Measurements from ENCODE around the gene PLAAT2.

PLAAT2 gene

DNA sequence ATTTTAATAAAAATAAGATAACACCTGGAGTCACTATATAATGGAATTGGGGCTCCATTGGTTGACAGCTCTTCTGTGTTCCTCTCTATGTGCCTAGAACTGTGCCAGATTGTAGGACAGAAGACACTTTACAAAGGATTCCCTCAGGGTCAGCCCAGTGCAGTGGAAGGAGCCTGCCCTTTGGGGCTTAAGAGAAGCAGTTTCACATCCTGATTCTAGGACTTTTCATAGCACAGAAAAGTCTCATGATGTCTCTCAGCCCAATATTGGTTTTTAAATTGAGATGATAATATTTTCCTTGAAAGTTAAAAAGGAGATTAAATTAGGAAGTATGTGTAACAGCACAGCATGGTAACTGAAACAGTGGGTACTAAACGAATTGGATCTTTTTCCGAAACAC lies 19.5 kb downstream of the PLAAT2 start:
- TF ChIP-seq SIN3A (IDR thresholded peaks at IDR 0.05; ENCODE audit: borderline replicate concordance, insufficient read depth, low read length), result no peak
- TF ChIP-seq, protein P1, sequence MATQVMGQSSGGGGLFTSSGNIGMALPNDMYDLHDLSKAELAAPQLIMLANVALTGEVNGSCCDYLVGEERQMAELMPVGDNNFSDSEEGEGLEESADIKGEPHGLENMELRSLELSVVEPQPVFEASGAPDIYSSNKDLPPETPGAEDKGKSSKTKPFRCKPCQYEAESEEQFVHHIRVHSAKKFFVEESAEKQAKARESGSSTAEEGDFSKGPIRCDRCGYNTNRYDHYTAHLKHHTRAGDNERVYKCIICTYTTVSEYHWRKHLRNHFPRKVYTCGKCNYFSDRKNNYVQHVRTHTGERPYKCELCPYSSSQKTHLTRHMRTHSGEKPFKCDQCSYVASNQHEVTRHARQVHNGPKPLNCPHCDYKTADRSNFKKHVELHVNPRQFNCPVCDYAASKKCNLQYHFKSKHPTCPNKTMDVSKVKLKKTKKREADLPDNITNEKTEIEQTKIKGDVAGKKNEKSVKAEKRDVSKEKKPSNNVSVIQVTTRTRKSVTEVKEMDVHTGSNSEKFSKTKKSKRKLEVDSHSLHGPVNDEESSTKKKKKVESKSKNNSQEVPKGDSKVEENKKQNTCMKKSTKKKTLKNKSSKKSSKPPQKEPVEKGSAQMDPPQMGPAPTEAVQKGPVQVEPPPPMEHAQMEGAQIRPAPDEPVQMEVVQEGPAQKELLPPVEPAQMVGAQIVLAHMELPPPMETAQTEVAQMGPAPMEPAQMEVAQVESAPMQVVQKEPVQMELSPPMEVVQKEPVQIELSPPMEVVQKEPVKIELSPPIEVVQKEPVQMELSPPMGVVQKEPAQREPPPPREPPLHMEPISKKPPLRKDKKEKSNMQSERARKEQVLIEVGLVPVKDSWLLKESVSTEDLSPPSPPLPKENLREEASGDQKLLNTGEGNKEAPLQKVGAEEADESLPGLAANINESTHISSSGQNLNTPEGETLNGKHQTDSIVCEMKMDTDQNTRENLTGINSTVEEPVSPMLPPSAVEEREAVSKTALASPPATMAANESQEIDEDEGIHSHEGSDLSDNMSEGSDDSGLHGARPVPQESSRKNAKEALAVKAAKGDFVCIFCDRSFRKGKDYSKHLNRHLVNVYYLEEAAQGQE (IDR thresholded peaks at IDR 0.05; ENCODE audit: insufficient read depth in 1 of 2, low read depth in 2 of 2, low read length in 2 of 2), result no peak
- no peak for TF ChIP-seq POLR2AphosphoS5 (IDR thresholded peaks at IDR 0.05; ENCODE audit: low read depth, low read length)
- TF ChIP-seq FOXP2 (optimal IDR thresholded peaks at IDR 0.05; ENCODE audit: borderline replicate concordance, extremely low read depth, extremely low read length, insufficient read depth), result no peak
- no peak for TF ChIP-seq TAF1 (IDR thresholded peaks at IDR 0.05; ENCODE audit: borderline replicate concordance, insufficient read depth, low read length)

DNA sequence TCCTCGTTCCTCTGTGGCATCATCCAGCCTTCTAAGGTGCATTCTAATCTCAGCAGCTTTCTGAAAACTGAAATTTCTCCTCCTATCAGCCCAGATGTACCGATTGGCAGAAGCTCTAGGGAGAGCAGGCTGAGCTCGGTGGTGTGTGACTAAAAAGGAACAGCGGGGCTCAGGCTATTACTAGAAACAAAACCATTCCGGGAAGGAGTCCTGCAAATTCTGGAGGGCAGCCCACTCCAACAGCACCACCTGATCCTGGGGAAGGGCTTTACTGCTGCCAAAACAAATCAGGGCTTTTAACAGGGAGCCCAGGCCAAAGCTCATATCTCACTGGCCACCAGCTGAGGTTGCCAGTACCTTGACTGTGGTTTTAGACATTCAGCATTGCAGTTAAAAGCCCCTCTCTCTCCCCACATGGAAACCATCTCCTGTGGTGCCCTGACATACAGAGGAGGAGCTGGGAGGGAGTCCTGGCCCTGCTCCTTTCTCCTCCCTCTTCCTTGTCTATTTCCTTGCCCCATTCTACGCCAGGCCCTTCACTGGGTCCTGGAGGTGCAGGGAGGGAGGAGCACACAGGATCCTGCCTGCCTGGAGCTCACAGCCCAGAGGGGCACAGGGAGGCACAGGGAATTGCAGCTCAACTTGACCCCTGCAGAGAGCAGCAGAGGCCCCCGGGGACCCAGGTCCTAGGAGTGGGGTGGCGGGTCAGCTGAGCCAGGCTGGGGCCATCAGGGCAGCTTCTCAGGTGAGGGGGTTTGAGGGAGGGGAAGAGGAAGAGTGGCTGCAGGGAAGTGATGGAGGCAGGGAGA lies 25.7 kb downstream of the PLAAT2 start:
- TF ChIP-seq TAF1 (IDR thresholded peaks at IDR 0.05; ENCODE audit: borderline replicate concordance, insufficient read depth, low read length) (no peak), SIN3A (IDR thresholded peaks at IDR 0.05; ENCODE audit: borderline replicate concordance, insufficient read depth, low read length) (no peak), POLR2AphosphoS5 (IDR thresholded peaks at IDR 0.05; ENCODE audit: low read depth, low read length) (no peak), FOXP2 (optimal IDR thresholded peaks at IDR 0.05; ENCODE audit: borderline replicate concordance, extremely low read depth, extremely low read length, insufficient read depth) (no peak)
- TF ChIP-seq, protein P1 (IDR thresholded peaks at IDR 0.05; ENCODE audit: insufficient read depth in 1 of 2, low read depth in 2 of 2, low read length in 2 of 2), result no peak

DNA sequence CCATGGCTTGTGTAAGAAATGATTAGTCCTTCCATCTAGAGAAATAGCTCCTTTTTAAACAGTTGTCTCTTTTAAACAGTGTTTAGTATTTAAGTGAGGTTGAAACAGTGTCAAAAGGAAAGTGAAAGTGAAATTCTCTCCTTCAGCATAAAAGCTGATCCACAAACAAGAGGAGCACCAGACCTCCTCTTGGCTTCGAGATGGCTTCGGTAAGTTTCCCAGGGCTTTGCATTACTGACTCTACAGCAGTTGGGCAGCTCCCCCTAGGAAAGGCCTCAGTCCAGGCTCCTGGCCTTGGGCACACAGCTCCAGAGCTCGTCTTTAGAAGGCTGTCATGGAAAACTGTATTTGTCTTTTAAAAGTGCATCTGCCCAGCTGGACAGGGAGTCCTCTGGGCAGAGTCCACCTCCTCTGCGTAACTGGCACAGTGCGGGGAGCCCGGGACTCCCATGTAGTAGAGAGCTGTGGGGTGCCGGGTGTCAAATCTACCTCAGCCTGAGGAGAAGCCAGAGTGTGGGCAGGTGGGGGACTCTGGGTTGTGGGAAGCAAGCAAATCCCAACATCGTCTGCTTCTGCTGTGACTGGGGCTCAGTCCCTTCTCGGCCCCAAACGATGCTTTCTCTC lies 26.4 kb downstream of the PLAAT2 start, which contains the start of gene PLAAT4:
TSS of gene PLAAT4 (plus strand) at position 140 of the 624 bp plus-strand sequence. CDS start at position 201, 61 bp downstream.
- TF ChIP-seq TAF1 (IDR thresholded peaks at IDR 0.05; ENCODE audit: borderline replicate concordance, insufficient read depth, low read length) (no peak), POLR2AphosphoS5 (IDR thresholded peaks at IDR 0.05; ENCODE audit: low read depth, low read length) (no peak), FOXP2 (optimal IDR thresholded peaks at IDR 0.05; ENCODE audit: borderline replicate concordance, extremely low read depth, extremely low read length, insufficient read depth) (no peak), SIN3A (IDR thresholded peaks at IDR 0.05; ENCODE audit: borderline replicate concordance, insufficient read depth, low read length) (no peak)
- TF ChIP-seq, protein P1 (IDR thresholded peaks at IDR 0.05; ENCODE audit: insufficient read depth in 1 of 2, low read depth in 2 of 2, low read length in 2 of 2), result no peak

DNA sequence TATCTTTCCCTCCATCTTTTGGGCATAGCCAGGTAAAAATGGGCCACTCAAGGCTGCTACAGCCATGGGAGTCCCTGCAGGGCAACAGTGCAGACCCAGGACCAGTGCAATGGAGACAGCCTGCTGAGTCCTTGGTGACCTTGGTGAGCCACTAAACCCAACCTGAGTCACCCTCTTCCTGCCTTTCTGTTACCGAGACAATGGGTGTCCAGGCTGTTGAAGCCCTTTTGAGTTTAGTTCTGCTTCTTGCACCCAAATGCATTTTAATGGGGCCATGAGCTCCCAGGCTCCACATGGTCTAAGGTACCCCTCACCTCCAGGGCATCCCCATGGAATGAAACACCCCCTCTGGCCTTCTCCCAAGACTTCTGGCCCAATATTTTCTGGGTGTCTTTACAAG lies 27.4 kb downstream of the PLAAT2 start:
- TF ChIP-seq, protein P1 (IDR thresholded peaks at IDR 0.05; ENCODE audit: insufficient read depth in 1 of 2, low read depth in 2 of 2, low read length in 2 of 2), result no peak
- TF ChIP-seq TAF1 (IDR thresholded peaks at IDR 0.05; ENCODE audit: borderline replicate concordance, insufficient read depth, low read length), result no peak
- TF ChIP-seq FOXP2 (optimal IDR thresholded peaks at IDR 0.05; ENCODE audit: borderline replicate concordance, extremely low read depth, extremely low read length, insufficient read depth), result no peak
- TF ChIP-seq POLR2AphosphoS5 (IDR thresholded peaks at IDR 0.05; ENCODE audit: low read depth, low read length), result no peak
- no peak for TF ChIP-seq SIN3A (IDR thresholded peaks at IDR 0.05; ENCODE audit: borderline replicate concordance, insufficient read depth, low read length)

Measured in PFSK-1 (cell line).